ENCODE data around the gene DNAH12. TPM values are rescaled to one million over a fixed set of nuclear protein-coding genes. Genes with fewer than 3 reads are reported as not detected.
"Not testable (repeated sequence)": the region's sequence is repeated elsewhere in the genome, so short reads cannot be mapped to it uniquely, and the experiment has no call there.

DNAH12 gene
- polyA plus RNA-seq, 1 of the 3 experiments (the other 2 are of a cell fraction): 0.03 TPM

DNA sequence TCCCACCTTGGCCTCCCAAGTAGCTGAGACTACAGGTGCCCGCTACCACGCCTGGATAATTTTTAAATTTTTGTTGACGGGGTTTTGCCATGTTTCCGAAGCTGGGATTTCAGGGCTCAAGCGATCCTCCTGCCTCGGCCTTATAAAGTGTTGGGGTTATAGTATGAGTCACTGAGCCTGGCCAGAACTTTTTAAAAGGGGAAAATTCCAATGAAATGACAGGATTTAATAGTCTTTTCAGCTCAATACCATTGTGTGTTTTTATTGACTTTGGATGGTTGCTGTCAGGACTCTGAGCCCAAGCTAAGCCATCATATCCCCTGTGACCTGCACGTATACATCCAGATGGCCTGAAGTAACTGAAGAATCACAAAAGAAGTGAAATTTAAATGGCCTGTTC is 240.6 kb downstream of the DNAH12 start:
- DNase-seq; CTCF ChIA-PET; H3K4me1 ChIP-seq (ENCODE audit: control insufficient read depth in 1 of 2, insufficient read depth in 2 of 2, low read depth in 1 of 2, low read length in 1 of 2); H3K79me2 ChIP-seq (ENCODE audit: insufficient read depth); POLR2A ChIA-PET; H3K4me3 ChIP-seq (ENCODE audit: low read depth in 2 of 2, low read length in 1 of 2); H3K27ac ChIP-seq (ENCODE audit: low read depth in 2 of 2, low read length in 1 of 2); H3K9me3 ChIP-seq; H3K36me3 ChIP-seq (replicated peaks in 1 of 2; ENCODE audit: control insufficient read depth in 1 of 2, insufficient read depth in 2 of 2, low read length in 1 of 2); H3K27me3 ChIP-seq (ENCODE audit: insufficient read depth); H3K9ac ChIP-seq; H3K4me2 ChIP-seq; H4K20me1 ChIP-seq (ENCODE audit: insufficient read depth); H3F3A ChIP-seq (replicated peaks; ENCODE audit: insufficient read depth); H3K9me2 ChIP-seq: not testable (repeated sequence)
- H2AFZ ChIP-seq (ENCODE audit: low read depth): peak overlapping the region; percentile 63; the same call in 1 of the 2 replicates
- WGBS (ENCODE audit: low lambda C conversion rate): 88% methylated on average over 7 of the region's 7 CpGs
- TF ChIP-seq FOSL2 (IDR thresholded peaks at IDR 0.05; ENCODE audit: borderline replicate concordance, low read depth): 0 out of 2 replicates have a peak, but pooled peaks have one; percentile 15

DNA sequence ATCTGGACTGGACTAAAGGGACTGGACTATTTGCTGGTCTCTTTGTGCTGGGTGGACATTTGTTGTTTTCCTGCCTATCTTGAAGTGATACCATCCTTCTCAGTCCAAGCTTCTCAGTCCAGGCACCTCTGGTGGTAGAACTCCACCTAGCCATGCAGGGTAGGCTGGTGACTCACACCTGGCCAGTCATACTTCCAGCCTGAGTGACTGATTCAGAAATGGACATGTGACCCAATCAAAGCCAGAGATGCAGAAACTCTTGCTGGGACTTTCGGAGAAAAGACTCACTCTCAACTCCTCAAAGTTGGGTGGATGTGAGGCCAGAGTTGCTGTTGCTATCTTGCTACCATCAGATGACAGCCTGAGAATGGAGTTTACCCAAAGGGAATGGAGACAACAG is 246.1 kb downstream of the DNAH12 start:
- ChIA-PET CTCF (no interaction called here), POLR2A (no interaction called here)
- no peak for DNase-seq
- Histone ChIP-seq H2AFZ (ENCODE audit: low read depth) (no peak overlapping the region), H3K36me3 (replicated peaks in 1 of 2; ENCODE audit: control insufficient read depth in 1 of 2, insufficient read depth in 2 of 2, low read length in 1 of 2) (no peaks in the 10 kb centered on the region), H4K20me1 (ENCODE audit: insufficient read depth) (no peaks in the 10 kb centered on the region), H3K79me2 (ENCODE audit: insufficient read depth) (no peaks in the 10 kb centered on the region), H3K27ac (ENCODE audit: low read depth in 2 of 2, low read length in 1 of 2) (no peak overlapping the region), H3K4me3 (ENCODE audit: low read depth in 2 of 2, low read length in 1 of 2) (no peak overlapping the region), H3K9ac (no peak overlapping the region), H3K9me2 (no peaks in the 10 kb centered on the region), H3K4me2 (no peak overlapping the region), H3K4me1 (ENCODE audit: control insufficient read depth in 1 of 2, insufficient read depth in 2 of 2, low read depth in 1 of 2, low read length in 1 of 2) (peaks cover 0 to 3% of the 10 kb centered on the region in 2 experiments; a peak in 1 of 4 replicates), H3K9me3 (no peaks in the 10 kb centered on the region), H3F3A (replicated peaks; ENCODE audit: insufficient read depth) (no peaks in the 10 kb centered on the region), H3K27me3 (ENCODE audit: insufficient read depth) (no peaks in the 10 kb centered on the region)
- no CpG with 5 or more reads among the region's 1 CpG for WGBS (ENCODE audit: low lambda C conversion rate)
- TF ChIP-seq ZBTB33 (IDR thresholded peaks at IDR 0.05; ENCODE audit: borderline replicate concordance, low read depth) (no peak), RAD21 (IDR thresholded peaks at IDR 0.05; ENCODE audit: low read length) (no peak), TCF12 (IDR thresholded peaks at IDR 0.05) (no peak), TAF1 (IDR thresholded peaks at IDR 0.05; ENCODE audit: borderline replicate concordance, low read depth, low read length) (no peak), IRF3 (IDR thresholded peaks at IDR 0.05; ENCODE audit: low read depth, low read length) (no peak), GABPA (IDR thresholded peaks at IDR 0.05; ENCODE audit: low read depth) (no peak), TEAD4 (IDR thresholded peaks at IDR 0.05; ENCODE audit: borderline replicate concordance, insufficient read depth) (no peak), JUND (IDR thresholded peaks at IDR 0.05) (0 out of 2 replicates have a peak, but pooled peaks have one; percentile 19), CHD2 (IDR thresholded peaks at IDR 0.05; ENCODE audit: low read length, partially characterized antibody) (no peak), USF1 (IDR thresholded peaks at IDR 0.05; ENCODE audit: borderline replicate concordance, low read depth) (peak; percentile 63; the same call in 1 of the 2 replicates), RCOR1 (IDR thresholded peaks at IDR 0.05; ENCODE audit: low read length) (no peak), NFIC (IDR thresholded peaks at IDR 0.05; ENCODE audit: borderline replicate concordance) (no peak), FOSL2 (IDR thresholded peaks at IDR 0.05; ENCODE audit: borderline replicate concordance, low read depth) (0 out of 2 replicates have a peak, but pooled peaks have one; percentile 24), RXRA (IDR thresholded peaks at IDR 0.05; ENCODE audit: borderline replicate concordance, low read depth) (no peak)
- TF ChIP-seq, protein P1, sequence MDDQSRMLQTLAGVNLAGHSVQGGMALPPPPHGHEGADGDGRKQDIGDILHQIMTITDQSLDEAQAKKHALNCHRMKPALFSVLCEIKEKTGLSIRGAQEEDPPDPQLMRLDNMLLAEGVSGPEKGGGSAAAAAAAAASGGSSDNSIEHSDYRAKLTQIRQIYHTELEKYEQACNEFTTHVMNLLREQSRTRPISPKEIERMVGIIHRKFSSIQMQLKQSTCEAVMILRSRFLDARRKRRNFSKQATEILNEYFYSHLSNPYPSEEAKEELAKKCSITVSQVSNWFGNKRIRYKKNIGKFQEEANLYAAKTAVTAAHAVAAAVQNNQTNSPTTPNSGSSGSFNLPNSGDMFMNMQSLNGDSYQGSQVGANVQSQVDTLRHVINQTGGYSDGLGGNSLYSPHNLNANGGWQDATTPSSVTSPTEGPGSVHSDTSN (IDR thresholded peaks at IDR 0.05): no peak
- TF ChIP-seq, protein P2, sequence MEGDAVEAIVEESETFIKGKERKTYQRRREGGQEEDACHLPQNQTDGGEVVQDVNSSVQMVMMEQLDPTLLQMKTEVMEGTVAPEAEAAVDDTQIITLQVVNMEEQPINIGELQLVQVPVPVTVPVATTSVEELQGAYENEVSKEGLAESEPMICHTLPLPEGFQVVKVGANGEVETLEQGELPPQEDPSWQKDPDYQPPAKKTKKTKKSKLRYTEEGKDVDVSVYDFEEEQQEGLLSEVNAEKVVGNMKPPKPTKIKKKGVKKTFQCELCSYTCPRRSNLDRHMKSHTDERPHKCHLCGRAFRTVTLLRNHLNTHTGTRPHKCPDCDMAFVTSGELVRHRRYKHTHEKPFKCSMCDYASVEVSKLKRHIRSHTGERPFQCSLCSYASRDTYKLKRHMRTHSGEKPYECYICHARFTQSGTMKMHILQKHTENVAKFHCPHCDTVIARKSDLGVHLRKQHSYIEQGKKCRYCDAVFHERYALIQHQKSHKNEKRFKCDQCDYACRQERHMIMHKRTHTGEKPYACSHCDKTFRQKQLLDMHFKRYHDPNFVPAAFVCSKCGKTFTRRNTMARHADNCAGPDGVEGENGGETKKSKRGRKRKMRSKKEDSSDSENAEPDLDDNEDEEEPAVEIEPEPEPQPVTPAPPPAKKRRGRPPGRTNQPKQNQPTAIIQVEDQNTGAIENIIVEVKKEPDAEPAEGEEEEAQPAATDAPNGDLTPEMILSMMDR (IDR thresholded peaks at IDR 0.05): no peak; the same call in 1 of the 2 replicates
- TF ChIP-seq, protein P3, sequence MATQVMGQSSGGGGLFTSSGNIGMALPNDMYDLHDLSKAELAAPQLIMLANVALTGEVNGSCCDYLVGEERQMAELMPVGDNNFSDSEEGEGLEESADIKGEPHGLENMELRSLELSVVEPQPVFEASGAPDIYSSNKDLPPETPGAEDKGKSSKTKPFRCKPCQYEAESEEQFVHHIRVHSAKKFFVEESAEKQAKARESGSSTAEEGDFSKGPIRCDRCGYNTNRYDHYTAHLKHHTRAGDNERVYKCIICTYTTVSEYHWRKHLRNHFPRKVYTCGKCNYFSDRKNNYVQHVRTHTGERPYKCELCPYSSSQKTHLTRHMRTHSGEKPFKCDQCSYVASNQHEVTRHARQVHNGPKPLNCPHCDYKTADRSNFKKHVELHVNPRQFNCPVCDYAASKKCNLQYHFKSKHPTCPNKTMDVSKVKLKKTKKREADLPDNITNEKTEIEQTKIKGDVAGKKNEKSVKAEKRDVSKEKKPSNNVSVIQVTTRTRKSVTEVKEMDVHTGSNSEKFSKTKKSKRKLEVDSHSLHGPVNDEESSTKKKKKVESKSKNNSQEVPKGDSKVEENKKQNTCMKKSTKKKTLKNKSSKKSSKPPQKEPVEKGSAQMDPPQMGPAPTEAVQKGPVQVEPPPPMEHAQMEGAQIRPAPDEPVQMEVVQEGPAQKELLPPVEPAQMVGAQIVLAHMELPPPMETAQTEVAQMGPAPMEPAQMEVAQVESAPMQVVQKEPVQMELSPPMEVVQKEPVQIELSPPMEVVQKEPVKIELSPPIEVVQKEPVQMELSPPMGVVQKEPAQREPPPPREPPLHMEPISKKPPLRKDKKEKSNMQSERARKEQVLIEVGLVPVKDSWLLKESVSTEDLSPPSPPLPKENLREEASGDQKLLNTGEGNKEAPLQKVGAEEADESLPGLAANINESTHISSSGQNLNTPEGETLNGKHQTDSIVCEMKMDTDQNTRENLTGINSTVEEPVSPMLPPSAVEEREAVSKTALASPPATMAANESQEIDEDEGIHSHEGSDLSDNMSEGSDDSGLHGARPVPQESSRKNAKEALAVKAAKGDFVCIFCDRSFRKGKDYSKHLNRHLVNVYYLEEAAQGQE (IDR thresholded peaks at IDR 0.05; ENCODE audit: low read depth, low read length): no peak
